ENCODE measurements around the gene RAD54L. TPM values are rescaled to one million over a fixed set of nuclear protein-coding genes. Genes with fewer than 3 reads are reported as not detected.
"Not testable (repeated sequence)": the region's sequence is repeated elsewhere in the genome, so short reads cannot be mapped to it uniquely, and the experiment has no call there.

The RAD54L gene
- total RNA-seq, result under 1 TPM; 0.71 to 0.77 TPM
- long read RNA-seq, result 0 reads

GRCh38 chr1:46247436-46248121, at the start of gene RAD54L:
TSS of gene RAD54L (plus strand) at chr1:46247763. CDS start at chr1:46248406, 643 bp downstream.
- ATAC-seq (peak; percentile 97 to 99), DNase-seq (peak; percentile 98)
- intact Hi-C loops (cut with DNase I), result loop anchor here in 1 of 2 donors (10.0 kb wide), 1 partner anchor 97 kb away; the partner anchor contains the start of gene NSUN4

- peak; percentile 91 to 96 for ATAC-seq
These were observed 49.4 kb upstream of the RAD54L start, which contains the start of gene POMGNT1 for GRCh38 chr1:46197964-46198811. TSS of gene POMGNT1 (minus strand) at chr1:46198434. CDS start at chr1:46197821, 613 bp downstream.

GRCh38 chr1:46199233-46199749, 48.3 kb upstream of the RAD54L start:
- intact Hi-C loops (cut with DNase I), result no loop called here
- ATAC-seq, result no peak

More at GRCh38 chr1:46197964-46198811, 49.4 kb upstream of the RAD54L start, which contains the start of gene POMGNT1:
- peak; percentile 68 for DNase-seq
- intact Hi-C loops (cut with DNase I), result no loop called here

GRCh38 chr1:46203738-46204405, 43.7 kb upstream of the RAD54L start:
- no peak for DNase-seq
- peak in 1 of 2 donors; percentile 4 for ATAC-seq
- intact Hi-C loops (cut with DNase I), result no loop called here

More at GRCh38 chr1:46199233-46199749, 48.3 kb upstream of the RAD54L start:
- DNase-seq, result no peak

- ATAC-seq, result peak; percentile 21 to 50
- intact Hi-C loops (cut with DNase I), result no loop called here
- peak; percentile 48 for DNase-seq
These were observed 43.2 kb upstream of the RAD54L start for GRCh38 chr1:46204406-46204742.

- intact Hi-C loops (cut with DNase I), result no loop called here
- DNase-seq (no peak), ATAC-seq (no peak)
These were observed 42.4 kb upstream of the RAD54L start for GRCh38 chr1:46205141-46205540.

GRCh38 chr1:46205791-46206190, 41.8 kb upstream of the RAD54L start:
- DNase-seq (no peak), ATAC-seq (peak; percentile 35)
- intact Hi-C loops (cut with DNase I), result no loop called here

- DNase-seq (no peak), ATAC-seq (no peak)
- intact Hi-C loops (cut with DNase I), result no loop called here
These were observed 41.2 kb upstream of the RAD54L start for GRCh38 chr1:46206399-46206798.

- DNase-seq (no peak), ATAC-seq (no peak)
- intact Hi-C loops (cut with DNase I), result no loop called here
These were observed 37.0 kb upstream of the RAD54L start for GRCh38 chr1:46210561-46210960.

GRCh38 chr1:46211051-46211450, 36.5 kb upstream of the RAD54L start:
- DNase-seq (no peak), ATAC-seq (peak in 1 of 2 donors; percentile 22)
- intact Hi-C loops (cut with DNase I), result no loop called here

GRCh38 chr1:46215504-46215903, 32.1 kb upstream of the RAD54L start:
- intact Hi-C loops (cut with DNase I), result no loop called here
- DNase-seq, result no peak
- no peak for ATAC-seq

GRCh38 chr1:46218443-46218842, 29.1 kb upstream of the RAD54L start:
- ATAC-seq (no peak), DNase-seq (no peak)
- intact Hi-C loops (cut with DNase I), result no loop called here

- intact Hi-C loops (cut with DNase I), result no loop called here
- no peak for DNase-seq
- ATAC-seq, result no peak
These were observed 27.7 kb upstream of the RAD54L start for GRCh38 chr1:46219551-46220520.

- ATAC-seq, result no peak
These were observed 26.8 kb upstream of the RAD54L start for GRCh38 chr1:46220808-46221207.

GRCh38 chr1:46221749-46222148, 25.8 kb upstream of the RAD54L start:
- no peak for ATAC-seq
- intact Hi-C loops (cut with DNase I), result loop anchor here in 1 of 2 donors (2.0 kb wide), 1 partner anchor 185 kb away; no protein-coding TSS in a partner anchor
- DNase-seq, result no peak

More at GRCh38 chr1:46220808-46221207, 26.8 kb upstream of the RAD54L start:
- intact Hi-C loops (cut with DNase I), result no loop called here
- no peak for DNase-seq

- intact Hi-C loops (cut with DNase I), result loop anchor here in 1 of 2 donors (2.0 kb wide), 1 partner anchor 186 kb away; no protein-coding TSS in a partner anchor
- not testable (repeated sequence) for DNase-seq, ATAC-seq
These were observed 24.5 kb upstream of the RAD54L start for GRCh38 chr1:46223055-46223454.

GRCh38 chr1:46223472-46223943, 24.1 kb upstream of the RAD54L start:
- ATAC-seq, result peak; percentile 90 to 96
- intact Hi-C loops (cut with DNase I), result loop anchor here in 1 of 2 donors (2.0 kb wide), 1 partner anchor 187 kb away; no protein-coding TSS in a partner anchor
- peak; percentile 77 for DNase-seq

GRCh38 chr1:46224966-46225365, 22.6 kb upstream of the RAD54L start:
- ATAC-seq, result no peak
- intact Hi-C loops (cut with DNase I), result no loop called here
- DNase-seq, result no peak

All from left cardiac atrium (tissue), 4 donors.